ENCODE measurements around the gene CORO1C. TPM values are rescaled to one million over a fixed set of nuclear protein-coding genes. Genes with fewer than 3 reads are reported as not detected.

CORO1C gene
- total RNA-seq, 6 donors from 2014 or later, result 154 to 297 (median 223) TPM

- TF ChIP-seq POLR2AphosphoS5 (IDR thresholded peaks at IDR 0.05) (no peak), EP300 (IDR thresholded peaks at IDR 0.05) (no peak), POLR2A (IDR thresholded peaks at IDR 0.05) (no peak)
- TF ChIP-seq, protein P1, sequence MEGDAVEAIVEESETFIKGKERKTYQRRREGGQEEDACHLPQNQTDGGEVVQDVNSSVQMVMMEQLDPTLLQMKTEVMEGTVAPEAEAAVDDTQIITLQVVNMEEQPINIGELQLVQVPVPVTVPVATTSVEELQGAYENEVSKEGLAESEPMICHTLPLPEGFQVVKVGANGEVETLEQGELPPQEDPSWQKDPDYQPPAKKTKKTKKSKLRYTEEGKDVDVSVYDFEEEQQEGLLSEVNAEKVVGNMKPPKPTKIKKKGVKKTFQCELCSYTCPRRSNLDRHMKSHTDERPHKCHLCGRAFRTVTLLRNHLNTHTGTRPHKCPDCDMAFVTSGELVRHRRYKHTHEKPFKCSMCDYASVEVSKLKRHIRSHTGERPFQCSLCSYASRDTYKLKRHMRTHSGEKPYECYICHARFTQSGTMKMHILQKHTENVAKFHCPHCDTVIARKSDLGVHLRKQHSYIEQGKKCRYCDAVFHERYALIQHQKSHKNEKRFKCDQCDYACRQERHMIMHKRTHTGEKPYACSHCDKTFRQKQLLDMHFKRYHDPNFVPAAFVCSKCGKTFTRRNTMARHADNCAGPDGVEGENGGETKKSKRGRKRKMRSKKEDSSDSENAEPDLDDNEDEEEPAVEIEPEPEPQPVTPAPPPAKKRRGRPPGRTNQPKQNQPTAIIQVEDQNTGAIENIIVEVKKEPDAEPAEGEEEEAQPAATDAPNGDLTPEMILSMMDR (IDR thresholded peaks at IDR 0.05), result no peak
- WGBS, 2 donors, result 66 to 70% methylated on average over 12 of the region's 12 CpGs
- peaks cover 4 to 32% (median 7%) of the 10 kb centered on the region in 4 donors for H3K36me3 ChIP-seq
- no peak overlapping the region for H3K4me3 ChIP-seq
- H3K4me1 ChIP-seq, result peaks cover 15 to 47% (median 25%) of the 10 kb centered on the region in 4 donors
- no peaks in the 10 kb centered on the region for H3K27me3 ChIP-seq
- ATAC-seq (ENCODE audit: low FRiP score in 2 of 2), result peak in 1 of 2 donors; percentile 19
- no peaks in the 10 kb centered on the region for H3K9me3 ChIP-seq
- DNase-seq, result no peak
- H3K27ac ChIP-seq, result peak overlapping the region in 3 of 4 donors; percentile 10 to 59 (median 57)
These were observed 30.3 kb downstream of the CORO1C start for GRCh38 chr12:108700833-108701541.

DNA sequence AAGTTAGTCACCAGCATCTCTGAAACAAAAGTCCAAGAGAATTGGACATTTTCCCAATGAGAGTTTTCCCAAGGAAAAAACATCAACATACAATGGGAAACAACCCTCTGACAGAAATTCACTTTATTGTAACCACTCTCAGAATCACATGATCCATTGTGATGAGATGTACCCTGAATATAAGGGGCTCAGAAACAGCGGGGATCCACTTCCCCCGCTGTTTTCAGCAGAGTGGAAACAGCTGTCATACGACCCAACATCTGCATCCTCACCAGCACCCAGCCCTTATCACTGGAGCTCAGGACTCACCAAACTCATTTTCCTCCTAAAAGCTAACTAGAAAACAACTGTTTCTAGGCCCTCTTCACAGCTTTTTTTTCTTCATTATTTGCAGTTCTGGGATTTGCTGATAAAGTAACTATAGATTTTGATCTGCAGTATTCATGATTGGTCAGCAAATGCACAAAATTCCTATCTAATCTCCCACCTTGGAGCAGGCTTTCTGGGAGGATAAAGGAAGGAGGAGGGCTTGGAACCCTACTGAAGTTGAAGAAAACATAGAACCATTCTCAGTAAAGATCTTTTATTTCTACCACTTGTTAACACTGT lies 31.3 kb downstream of the CORO1C start:
- DNase-seq, result no peak
- WGBS, 2 donors, result 51 to 57% methylated on average over 3 of the region's 3 CpGs
- Histone ChIP-seq H3K4me1 (peaks cover 16 to 51% (median 30%) of the 10 kb centered on the region in 4 donors), H3K4me3 (no peak overlapping the region), H3K27me3 (no peaks in the 10 kb centered on the region), H3K27ac (peak overlapping the region in 2 of 4 donors; percentile 5 to 33), H3K9me3 (no peaks in the 10 kb centered on the region), H3K36me3 (peaks cover 4 to 32% (median 7%) of the 10 kb centered on the region in 4 donors)
- TF ChIP-seq, protein P1 (IDR thresholded peaks at IDR 0.05), result no peak
- TF ChIP-seq POLR2A (IDR thresholded peaks at IDR 0.05) (no peak), EP300 (IDR thresholded peaks at IDR 0.05) (no peak), POLR2AphosphoS5 (IDR thresholded peaks at IDR 0.05) (no peak)
- ATAC-seq (ENCODE audit: low FRiP score in 2 of 2), result no peak

DNA sequence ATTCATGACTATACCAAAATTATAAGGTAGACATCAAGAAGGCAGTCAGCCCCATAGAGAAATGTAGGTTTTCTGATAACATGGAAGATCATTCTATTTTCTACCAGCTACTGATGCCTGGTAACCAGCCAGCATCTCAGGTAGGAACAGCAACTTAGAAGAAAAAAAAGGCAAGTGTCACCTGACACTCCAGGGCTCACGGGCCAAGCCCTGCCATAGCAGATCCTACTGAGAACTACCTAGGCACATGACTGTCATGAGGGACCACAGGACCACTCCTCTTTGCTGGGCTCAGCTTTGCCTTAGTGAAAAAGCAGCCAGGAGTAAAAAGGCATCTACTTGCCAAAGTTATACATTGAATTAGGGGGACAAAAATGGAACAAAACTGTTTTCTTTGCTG lies 33.4 kb downstream of the CORO1C start:
- Histone ChIP-seq H3K9me3 (no peaks in the 10 kb centered on the region), H3K27me3 (no peaks in the 10 kb centered on the region), H3K4me1 (peaks cover 15 to 51% (median 34%) of the 10 kb centered on the region in 4 donors), H3K27ac (peak overlapping the region in 1 of 4 donors; percentile 6), H3K36me3 (peaks cover 4 to 32% (median 7%) of the 10 kb centered on the region in 4 donors), H3K4me3 (no peak overlapping the region)
- TF ChIP-seq POLR2AphosphoS5 (IDR thresholded peaks at IDR 0.05) (no peak), EP300 (IDR thresholded peaks at IDR 0.05) (no peak), POLR2A (IDR thresholded peaks at IDR 0.05) (no peak)
- TF ChIP-seq, protein P1 (IDR thresholded peaks at IDR 0.05), result no peak
- no peak for DNase-seq
- no peak for ATAC-seq (ENCODE audit: low FRiP score in 2 of 2)
- 62 to 89% methylated on average over 1 of the region's 1 CpG for WGBS, 2 donors

DNA sequence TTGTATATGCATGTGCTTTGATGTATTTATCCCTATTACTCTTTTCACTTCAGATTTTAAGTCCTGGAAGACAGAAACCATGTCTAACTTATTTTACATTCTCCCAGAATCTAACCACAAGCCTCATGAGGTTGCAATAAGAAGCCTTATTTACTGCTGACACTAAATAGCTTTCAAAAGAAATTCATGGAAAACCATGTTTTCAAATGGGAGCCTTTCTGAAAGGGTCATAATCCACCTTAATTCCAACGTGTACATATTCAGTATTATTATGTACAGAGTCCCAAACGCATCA lies 34.4 kb downstream of the CORO1C start:
- WGBS, 2 donors, result 75% methylated on average over 2 of the region's 2 CpGs
- TF ChIP-seq EP300 (IDR thresholded peaks at IDR 0.05) (no peak), POLR2A (IDR thresholded peaks at IDR 0.05) (no peak), POLR2AphosphoS5 (IDR thresholded peaks at IDR 0.05) (no peak)
- TF ChIP-seq, protein P1 (IDR thresholded peaks at IDR 0.05), result no peak
- DNase-seq, result no peak
- H3K4me3 ChIP-seq, result no peak overlapping the region
- no peaks in the 10 kb centered on the region for H3K27me3 ChIP-seq
- no peak for ATAC-seq (ENCODE audit: low FRiP score in 2 of 2)
- H3K4me1 ChIP-seq, result peaks cover 23 to 51% (median 39%) of the 10 kb centered on the region in 4 donors
- peaks cover 4 to 32% (median 7%) of the 10 kb centered on the region in 4 donors for H3K36me3 ChIP-seq
- no peaks in the 10 kb centered on the region for H3K9me3 ChIP-seq
- H3K27ac ChIP-seq, result peak overlapping the region; percentile 6 to 71 (median 60)
